ENCODE measurements around the gene UBE3B.
A peak's percentile ranks its signal among the peaks of the same experiment; 100 is the strongest.

UBE3B gene

GRCh38 chr12:109572506-109572845, 95.0 kb downstream of the UBE3B start:
- Histone ChIP-seq H3K79me1 (replicated peaks; ENCODE audit: low read length, poor library complexity, severe bottlenecking) (peaks cover 30% of the 10 kb centered on the region), H4K91ac (ENCODE audit: low read length) (peak overlapping the region; percentile 6), H2AFZ (ENCODE audit: low read depth, low read length) (no peak overlapping the region), H2BK12ac (ENCODE audit: low read length in 2 of 2) (peak overlapping the region in 1 of 2 experiments; percentile 22), H3K14ac (ENCODE audit: low read length in 2 of 2) (no peak overlapping the region), H3K4me3 (ENCODE audit: insufficient read depth in 1 of 2, low read depth in 1 of 2, low read length in 2 of 2) (peak overlapping the region in 1 of 2 experiments; percentile 84), H2BK120ac (ENCODE audit: low read depth, low read length) (no peak overlapping the region), H3K9me3 (ENCODE audit: control insufficient read depth, low read length) (no peaks in the 10 kb centered on the region), H2AK5ac (ENCODE audit: low read length, severe bottlenecking) (no peak overlapping the region), H3K4me2 (ENCODE audit: low read length, poor library complexity, severe bottlenecking) (peak overlapping the region; percentile 42), H4K8ac (ENCODE audit: low read length) (no peak overlapping the region), H3K9ac (ENCODE audit: low read length) (peak overlapping the region; percentile 93), H3K27me3 (ENCODE audit: control insufficient read depth in 1 of 2, insufficient read depth in 1 of 2, low read length in 2 of 2) (no peaks in the 10 kb centered on the region), H2BK5ac (ENCODE audit: low read depth, low read length, poor library complexity, severe bottlenecking) (no peak overlapping the region), H3K18ac (ENCODE audit: low read depth in 1 of 2, low read length in 2 of 2) (peak overlapping the region in 1 of 2 experiments; percentile 11), H3K27ac (ENCODE audit: low read length, poor library complexity, severe bottlenecking) (no peak overlapping the region), H3K4me1 (ENCODE audit: control insufficient read depth, insufficient read depth, low read depth, low read length) (peaks cover 6% of the 10 kb centered on the region), H3K23ac (ENCODE audit: low read length in 2 of 2) (no peak overlapping the region), H3K36me3 (ENCODE audit: control insufficient read depth in 1 of 2, insufficient read depth in 2 of 2, low read depth in 1 of 2, low read length in 2 of 2) (peaks cover 14 to 44% of the 10 kb centered on the region in 2 experiments), H3K4ac (ENCODE audit: low read depth in 1 of 2, low read length in 2 of 2) (no peak overlapping the region), H2BK15ac (ENCODE audit: low read depth, poor library complexity, severe bottlenecking) (no peak overlapping the region)
- 90% methylated on average over 3 of the region's 3 CpGs for whole genome bisulfite sequencing
- DNase-seq: no peak

GRCh38 chr12:109573029-109573913, 95.8 kb downstream of the UBE3B start, which contains the start of the genes MMAB and MVK:
MMAB (minus strand) TSS chr12:109573504; CDS start chr12:109573480, 24 bp downstream.
MVK (plus strand) TSS chr12:109573794; CDS start chr12:109574823, 1,029 bp downstream.
- no peak within 1 kb of the TSS for H2BK5ac ChIP-seq (ENCODE audit: low read depth, low read length, poor library complexity, severe bottlenecking)
- H2BK120ac ChIP-seq (ENCODE audit: low read depth, low read length): no peak within 1 kb of the TSS
- no peak within 1 kb of the TSS for H3K23ac ChIP-seq (ENCODE audit: low read length in 2 of 2)
- peak within 1 kb of the TSS; percentile 97 for H4K8ac ChIP-seq (ENCODE audit: low read length)
- peak within 1 kb of the TSS; percentile 73 for H3K4me2 ChIP-seq (ENCODE audit: low read length, poor library complexity, severe bottlenecking)
- peak within 1 kb of the TSS; percentile 63 to 79 for H3K18ac ChIP-seq (ENCODE audit: low read depth in 1 of 2, low read length in 2 of 2)
- H3K36me3 ChIP-seq (ENCODE audit: control insufficient read depth in 1 of 2, insufficient read depth in 2 of 2, low read depth in 1 of 2, low read length in 2 of 2): peaks cover 16 to 45% of the 10 kb centered on the region in 2 experiments
- peak within 1 kb of the TSS; percentile 93 for H3K9ac ChIP-seq (ENCODE audit: low read length)
- no peak within 1 kb of the TSS for H2AK5ac ChIP-seq (ENCODE audit: low read length, severe bottlenecking)
- peak within 1 kb of the TSS in 1 of 2 experiments; percentile 25 for H2BK12ac ChIP-seq (ENCODE audit: low read length in 2 of 2)
- peak within 1 kb of the TSS; percentile 17 for H2BK15ac ChIP-seq (ENCODE audit: low read depth, poor library complexity, severe bottlenecking)
- no peaks in the 10 kb centered on the region for H3K9me3 ChIP-seq (ENCODE audit: control insufficient read depth, low read length)
- peak; percentile 99 for DNase-seq
- H3K4me1 ChIP-seq (ENCODE audit: control insufficient read depth, insufficient read depth, low read depth, low read length): peaks cover 6% of the 10 kb centered on the region
- H3K27me3 ChIP-seq (ENCODE audit: control insufficient read depth in 1 of 2, insufficient read depth in 1 of 2, low read length in 2 of 2): no peaks in the 10 kb centered on the region
- H3K14ac ChIP-seq (ENCODE audit: low read length in 2 of 2): peak within 1 kb of the TSS in 1 of 2 experiments; percentile 90
- 2% methylated on average over 74 of the region's 74 CpGs for WGBS
- H2AFZ ChIP-seq (ENCODE audit: low read depth, low read length): peak within 1 kb of the TSS; percentile 0
- H3K4ac ChIP-seq (ENCODE audit: low read depth in 1 of 2, low read length in 2 of 2): peak within 1 kb of the TSS; percentile 91 to 96
- H3K4me3 ChIP-seq (ENCODE audit: insufficient read depth in 1 of 2, low read depth in 1 of 2, low read length in 2 of 2): peak within 1 kb of the TSS; percentile 83 to 84
- no peak within 1 kb of the TSS for H3K27ac ChIP-seq (ENCODE audit: low read length, poor library complexity, severe bottlenecking)
- H3K79me1 ChIP-seq (replicated peaks; ENCODE audit: low read length, poor library complexity, severe bottlenecking): peaks cover 35% of the 10 kb centered on the region
- peak within 1 kb of the TSS; percentile 99 for H4K91ac ChIP-seq (ENCODE audit: low read length)

- H3K9ac ChIP-seq (ENCODE audit: low read length): peak overlapping the region; percentile 93
- no peak overlapping the region for H2AK5ac ChIP-seq (ENCODE audit: low read length, severe bottlenecking)
- H3K27ac ChIP-seq (ENCODE audit: low read length, poor library complexity, severe bottlenecking): no peak overlapping the region
- peak overlapping the region; percentile 73 for H3K4me2 ChIP-seq (ENCODE audit: low read length, poor library complexity, severe bottlenecking)
- no peak overlapping the region for H4K8ac ChIP-seq (ENCODE audit: low read length)
- peaks cover 6% of the 10 kb centered on the region for H3K4me1 ChIP-seq (ENCODE audit: control insufficient read depth, insufficient read depth, low read depth, low read length)
- no peaks in the 10 kb centered on the region for H3K9me3 ChIP-seq (ENCODE audit: control insufficient read depth, low read length)
- WGBS: 0% methylated on average over 8 of the region's 13 CpGs
- no peak overlapping the region for H2BK15ac ChIP-seq (ENCODE audit: low read depth, poor library complexity, severe bottlenecking)
- H2BK12ac ChIP-seq (ENCODE audit: low read length in 2 of 2): peak overlapping the region in 1 of 2 experiments; percentile 25
- H2BK120ac ChIP-seq (ENCODE audit: low read depth, low read length): no peak overlapping the region
- no peak overlapping the region for H2BK5ac ChIP-seq (ENCODE audit: low read depth, low read length, poor library complexity, severe bottlenecking)
- H3K4me3 ChIP-seq (ENCODE audit: insufficient read depth in 1 of 2, low read depth in 1 of 2, low read length in 2 of 2): peak overlapping the region; percentile 83 to 84
- no peak overlapping the region for H4K91ac ChIP-seq (ENCODE audit: low read length)
- H3K4ac ChIP-seq (ENCODE audit: low read depth in 1 of 2, low read length in 2 of 2): peak overlapping the region in 1 of 2 experiments; percentile 96
- peak overlapping the region in 1 of 2 experiments; percentile 90 for H3K14ac ChIP-seq (ENCODE audit: low read length in 2 of 2)
- no peak for DNase-seq
- peaks cover 13 to 47% of the 10 kb centered on the region in 2 experiments for H3K36me3 ChIP-seq (ENCODE audit: control insufficient read depth in 1 of 2, insufficient read depth in 2 of 2, low read depth in 1 of 2, low read length in 2 of 2)
- peaks cover 35% of the 10 kb centered on the region for H3K79me1 ChIP-seq (replicated peaks; ENCODE audit: low read length, poor library complexity, severe bottlenecking)
- H2AFZ ChIP-seq (ENCODE audit: low read depth, low read length): no peak overlapping the region
- H3K23ac ChIP-seq (ENCODE audit: low read length in 2 of 2): no peak overlapping the region
- no peaks in the 10 kb centered on the region for H3K27me3 ChIP-seq (ENCODE audit: control insufficient read depth in 1 of 2, insufficient read depth in 1 of 2, low read length in 2 of 2)
- peak overlapping the region in 1 of 2 experiments; percentile 79 for H3K18ac ChIP-seq (ENCODE audit: low read depth in 1 of 2, low read length in 2 of 2)
Observed at GRCh38 chr12:109573914-109574244, 96.4 kb downstream of the UBE3B start.

GRCh38 chr12:109575683-109576082, 98.2 kb downstream of the UBE3B start:
- Histone ChIP-seq H3K9ac (ENCODE audit: low read length) (no peak overlapping the region), H3K9me3 (ENCODE audit: control insufficient read depth, low read length) (no peaks in the 10 kb centered on the region), H2BK5ac (ENCODE audit: low read depth, low read length, poor library complexity, severe bottlenecking) (no peak overlapping the region), H3K23ac (ENCODE audit: low read length in 2 of 2) (no peak overlapping the region), H3K4me3 (ENCODE audit: insufficient read depth in 1 of 2, low read depth in 1 of 2, low read length in 2 of 2) (no peak overlapping the region), H3K79me1 (replicated peaks; ENCODE audit: low read length, poor library complexity, severe bottlenecking) (peaks cover 30% of the 10 kb centered on the region), H3K4me2 (ENCODE audit: low read length, poor library complexity, severe bottlenecking) (no peak overlapping the region), H3K27ac (ENCODE audit: low read length, poor library complexity, severe bottlenecking) (no peak overlapping the region), H2BK120ac (ENCODE audit: low read depth, low read length) (no peak overlapping the region), H3K4ac (ENCODE audit: low read depth in 1 of 2, low read length in 2 of 2) (no peak overlapping the region), H2BK15ac (ENCODE audit: low read depth, poor library complexity, severe bottlenecking) (no peak overlapping the region), H3K4me1 (ENCODE audit: control insufficient read depth, insufficient read depth, low read depth, low read length) (peaks cover 6% of the 10 kb centered on the region), H3K18ac (ENCODE audit: low read depth in 1 of 2, low read length in 2 of 2) (no peak overlapping the region), H4K8ac (ENCODE audit: low read length) (peak overlapping the region; percentile 19), H2AFZ (ENCODE audit: low read depth, low read length) (no peak overlapping the region), H2AK5ac (ENCODE audit: low read length, severe bottlenecking) (no peak overlapping the region), H3K36me3 (ENCODE audit: control insufficient read depth in 1 of 2, insufficient read depth in 2 of 2, low read depth in 1 of 2, low read length in 2 of 2) (peaks cover 30 to 49% of the 10 kb centered on the region in 2 experiments), H3K27me3 (ENCODE audit: control insufficient read depth in 1 of 2, insufficient read depth in 1 of 2, low read length in 2 of 2) (no peaks in the 10 kb centered on the region), H2BK12ac (ENCODE audit: low read length in 2 of 2) (no peak overlapping the region), H3K14ac (ENCODE audit: low read length in 2 of 2) (no peak overlapping the region), H4K91ac (ENCODE audit: low read length) (no peak overlapping the region)
- no peak for DNase-seq
- 100% methylated on average over 2 of the region's 3 CpGs for WGBS

All from mesenchymal stem cell (in vitro differentiated cells and primary cell).